MCF 10A (cell line): ENCODE results near the gene KRT85. TPM values are rescaled to one million over a fixed set of nuclear protein-coding genes. Genes with fewer than 3 reads are reported as not detected.

Experiments used
- BruUV-seq: library from RNA; stranded (reverse); fragments of 400-500 nt; replicated peaks from 2 replicates; lab custom pipeline; 2021; lab: Mats Ljungman, UMichigan
- CTCF ChIA-PET: fragments of 300-600 bp; sonication (Branson Sonifier 250); formaldehyde crosslinking; extraction: SDS; loops from one replicate; lab custom pipeline; 2021; ENCODE audit warnings: antibody characterized with exemption, inconsistent platforms; lab: Yijun Ruan, JAX
- POLR2A ChIA-PET: fragments of 300-600, 350-650 bp; sonication (Branson Sonifier 250); formaldehyde crosslinking; extraction: SDS; loops from one replicate; lab custom pipeline; 2020; ENCODE audit warnings: antibody characterized with exemption, inconsistent platforms; lab: Yijun Ruan, JAX
- DNase-seq: peaks from one replicate; pipeline ENCODE4 v3.0.0-alpha.2; 2018; ENCODE audit not compliant: unreplicated experiment
- H3K27ac Mint-ChIP-seq: one replicate; pipeline ENCODE4 v1.8.0; 2022; ENCODE audit warnings: mild to moderate bottlenecking, low read depth, mixed read lengths; ENCODE audit not compliant: unreplicated experiment
- H3K27me3 Mint-ChIP-seq: one replicate; pipeline ENCODE4 v1.8.0; 2022; ENCODE audit warnings: mixed read lengths; ENCODE audit not compliant: insufficient read depth, unreplicated experiment
- H3K36me3 Mint-ChIP-seq: one replicate; pipeline ENCODE4 v1.8.0; 2022; ENCODE audit warnings: mild to moderate bottlenecking, moderate library complexity, mixed read lengths; ENCODE audit not compliant: insufficient read depth, unreplicated experiment
- H3K4me1 Mint-ChIP-seq: one replicate; pipeline ENCODE4 v1.8.0; 2022; ENCODE audit warnings: mixed read lengths; ENCODE audit not compliant: insufficient read depth, unreplicated experiment
- H3K4me3 Mint-ChIP-seq: one replicate; pipeline ENCODE4 v1.8.0; 2022; ENCODE audit warnings: mild to moderate bottlenecking, moderate library complexity, mixed read lengths; ENCODE audit not compliant: unreplicated experiment
- H3K9me3 Mint-ChIP-seq: one replicate; pipeline ENCODE4 v1.8.0; 2022; ENCODE audit warnings: mixed read lengths; ENCODE audit not compliant: unreplicated experiment
- CTCF ChIP-seq: fragments of 200-600 bp; IDR thresholded peaks from one replicate; pipeline ENCODE4 v1.8.0; 2022; ENCODE audit warnings: antibody characterized with exemption, mild to moderate bottlenecking; ENCODE audit not compliant: unreplicated experiment
- intact Hi-C: fragments of 100-400 bp; cut with micrococcal nuclease; formaldehyde crosslinking; loops from 2 replicates; pipeline ENCODE4 v1.14.1; 2022
- total RNA-seq: library from RNA; stranded (reverse); gene quantifications from 2 replicates; pipeline ENCODE4 v1.2.3, GENCODE V29; 2022

KRT85 gene
- total RNA-seq, 1 experiment from 2014 or later: 0.23 TPM

GRCh38 chr12:52344111-52344510 is 23.2 kb downstream of the KRT85 start:
- H3K9me3 Mint-ChIP-seq: no peaks in the 10 kb centered on the region
- H3K4me3 Mint-ChIP-seq: no peak overlapping the region
- CTCF ChIA-PET: interaction anchor here (0.6 to 2.2 kb wide), 5 partner anchors 65 to 420 kb away, joined by 3 to 15 read pairs (median 3); no protein-coding TSS in a partner anchor
- H3K4me1 Mint-ChIP-seq: peaks cover 9% of the 10 kb centered on the region
- BruUV-seq: no TSS peak
- no peaks in the 10 kb centered on the region for H3K36me3 Mint-ChIP-seq
- no peak for TF ChIP-seq CTCF
- no peak for DNase-seq
- POLR2A ChIA-PET: interaction anchor here (1.5 kb wide), 1 partner anchor 11 kb away, joined by 3 read pairs; no protein-coding TSS in a partner anchor
- intact Hi-C loops: no loop called here
- no peaks in the 10 kb centered on the region for H3K27me3 Mint-ChIP-seq
- no peak overlapping the region for H3K27ac Mint-ChIP-seq

- no peaks in the 10 kb centered on the region for H3K36me3 Mint-ChIP-seq
- intact Hi-C loops: no loop called here
- BruUV-seq: no TSS peak
- no peak for DNase-seq
- ChIA-PET POLR2A (interaction anchor here (0.6 to 1.5 kb wide), 3 partner anchors 11 to 753 kb away, joined by 3 to 4 read pairs (median 3); no protein-coding TSS in a partner anchor), CTCF (interaction anchor here (0.6 kb wide), 1 partner anchor 114 kb away, joined by 3 read pairs; no protein-coding TSS in a partner anchor)
- no peak for TF ChIP-seq CTCF
- H3K9me3 Mint-ChIP-seq: no peaks in the 10 kb centered on the region
- H3K4me3 Mint-ChIP-seq: no peak overlapping the region
- H3K27ac Mint-ChIP-seq: no peak overlapping the region
- peaks cover 12% of the 10 kb centered on the region for H3K4me1 Mint-ChIP-seq
- H3K27me3 Mint-ChIP-seq: no peaks in the 10 kb centered on the region
Measured at GRCh38 chr12:52343550-52343949, 23.7 kb downstream of the KRT85 start.

- CTCF ChIA-PET: no interaction called here
- Mint-ChIP-seq H3K27ac (no peak overlapping the region), H3K27me3 (no peaks in the 10 kb centered on the region), H3K9me3 (no peaks in the 10 kb centered on the region), H3K4me3 (no peak overlapping the region), H3K36me3 (no peaks in the 10 kb centered on the region), H3K4me1 (peaks cover 18% of the 10 kb centered on the region)
- POLR2A ChIA-PET: interaction anchor here (0.6 to 0.7 kb wide), 3 partner anchors 137 to 754 kb away, joined by 3 to 4 read pairs (median 3); no protein-coding TSS in a partner anchor
- no peak for TF ChIP-seq CTCF
- intact Hi-C loops: no loop called here
- DNase-seq: no peak
- no TSS peak for BruUV-seq
Measured at GRCh38 chr12:52342781-52343490, 24.3 kb downstream of the KRT85 start.

GRCh38 chr12:52341066-52341580 is 26.2 kb downstream of the KRT85 start:
- intact Hi-C loops: no loop called here
- ChIA-PET CTCF (interaction anchor here (4.9 kb wide), 1 partner anchor 14 kb away, joined by 39 read pairs; no protein-coding TSS in a partner anchor), POLR2A (no interaction called here)
- DNase-seq: no peak
- no peaks in the 10 kb centered on the region for H3K9me3 Mint-ChIP-seq
- H3K4me1 Mint-ChIP-seq: peaks cover 28% of the 10 kb centered on the region
- no TSS peak for BruUV-seq
- TF ChIP-seq CTCF: no peak
- H3K4me3 Mint-ChIP-seq: no peak overlapping the region
- H3K36me3 Mint-ChIP-seq: no peaks in the 10 kb centered on the region
- H3K27ac Mint-ChIP-seq: no peak overlapping the region
- no peaks in the 10 kb centered on the region for H3K27me3 Mint-ChIP-seq
